ENCODE results near the gene APRT. TPM values are rescaled to one million over a fixed set of nuclear protein-coding genes. Genes with fewer than 3 reads are reported as not detected.

Gene APRT
- total and polyA plus RNA-seq, 2 of the 8 experiments (the other 6 are each of a cell fraction or from before 2014, with no cell fraction given): 221 to 267 TPM

GRCh38 chr16:88815901-88816589 lies 4.3 kb upstream of the APRT start (continued):
- TF ChIP-seq MAX (IDR thresholded peaks at IDR 0.05) (peak; percentile 47), BACH1 (IDR thresholded peaks at IDR 0.05; ENCODE audit: low read length) (0 out of 2 replicates have a peak, but pooled peaks have one; percentile 43), MAFK (IDR thresholded peaks at IDR 0.05; ENCODE audit: low read depth, low read length) (peak; percentile 31; the same call in 1 of the 2 replicates), EZH2 (IDR thresholded peaks at IDR 0.05; ENCODE audit: low read depth, low read length, severe bottlenecking) (no peak), NANOG (IDR thresholded peaks at IDR 0.05; ENCODE audit: insufficient read depth, low read depth, low read length, poor library complexity, severe bottlenecking) (no peak), RXRA (IDR thresholded peaks at IDR 0.05; ENCODE audit: insufficient read depth, low read depth, low read length) (no peak)

Measured in H1 (cell line).